HG03108 (cell line): ENCODE results near the gene PCBP3.
"Not testable (repeated sequence)": the region's sequence is repeated elsewhere in the genome, so short reads cannot be mapped to it uniquely, and the experiment has no call there.

ENCODE experiments used
- ATAC-seq: cut with Tn5 transposase; IDR thresholded peaks from one replicate; pipeline ENCODE4 v1.9.1; 2021; ENCODE audit warnings: moderate library complexity; ENCODE audit not compliant: unreplicated experiment

Gene PCBP3

GRCh38 chr21:45836694-45837670 lies 193.5 kb downstream of the PCBP3 start:
- ATAC-seq: no peak

GRCh38 chr21:45837936-45838335 lies 194.4 kb downstream of the PCBP3 start:
- ATAC-seq: no peak

GRCh38 chr21:45838634-45839033 lies 195.1 kb downstream of the PCBP3 start:
- no peak for ATAC-seq

GRCh38 chr21:45839274-45839673 lies 195.7 kb downstream of the PCBP3 start:
- no peak for ATAC-seq

GRCh38 chr21:45841033-45841432 lies 197.5 kb downstream of the PCBP3 start:
- ATAC-seq: no peak

- ATAC-seq: no peak
These were observed 199.9 kb downstream of the PCBP3 start for GRCh38 chr21:45843426-45843825.

- ATAC-seq: no peak
These were observed 200.7 kb downstream of the PCBP3 start for GRCh38 chr21:45844181-45844580.

GRCh38 chr21:45845063-45845769 lies 201.7 kb downstream of the PCBP3 start:
- no peak for ATAC-seq

GRCh38 chr21:45845770-45846090 lies 202.2 kb downstream of the PCBP3 start:
- ATAC-seq: no peak

- ATAC-seq: no peak
These were observed 203.0 kb downstream of the PCBP3 start for GRCh38 chr21:45846373-45847160.

GRCh38 chr21:45847870-45848269 lies 204.3 kb downstream of the PCBP3 start:
- ATAC-seq: no peak

- ATAC-seq: no peak
These were observed 204.8 kb downstream of the PCBP3 start for GRCh38 chr21:45848331-45848730.

GRCh38 chr21:45848805-45849204 lies 205.3 kb downstream of the PCBP3 start:
- ATAC-seq: no peak

GRCh38 chr21:45849651-45850050 lies 206.1 kb downstream of the PCBP3 start:
- ATAC-seq: no peak

- no peak for ATAC-seq
These were observed 206.7 kb downstream of the PCBP3 start for GRCh38 chr21:45850181-45850580.

- ATAC-seq: not testable (repeated sequence)
These were observed 208.9 kb downstream of the PCBP3 start for GRCh38 chr21:45852386-45852785.

GRCh38 chr21:45852886-45853400 lies 209.4 kb downstream of the PCBP3 start:
- no peak for ATAC-seq

GRCh38 chr21:45853703-45854342 lies 210.3 kb downstream of the PCBP3 start:
- no peak for ATAC-seq

- no peak for ATAC-seq
These were observed 211.2 kb downstream of the PCBP3 start for GRCh38 chr21:45854690-45855247.

GRCh38 chr21:45855248-45855811 lies 211.8 kb downstream of the PCBP3 start:
- ATAC-seq: no peak
